Parathyroid adenoma (tissue), 2 donors: Measurements from ENCODE around the gene RNF114.

ENCODE experiments used
- H2AFZ ChIP-seq: fragments of 300-600 bp; sonication (generic); one replicate; pipeline ENCODE4 v1.7.0; 2017; ENCODE audit warnings: antibody characterized with exemption, mild to moderate bottlenecking
- H3K27ac ChIP-seq: fragments of 300-600 bp; sonication (generic); one replicate; pipeline ENCODE4 v1.7.0; 2017
- H3K27me3 ChIP-seq: fragments of 300-600 bp; sonication (generic); one replicate; pipeline ENCODE4 v1.7.0; 2017; ENCODE audit warnings: low read length; ENCODE audit not compliant: control insufficient read depth, insufficient read depth
- H3K36me3 ChIP-seq: fragments of 300-600 bp; sonication (generic); one replicate; pipeline ENCODE4 v1.7.0; 2017; ENCODE audit warnings: low read length; ENCODE audit not compliant: control insufficient read depth, insufficient read depth
- H3K4me1 ChIP-seq: fragments of 300-600 bp; sonication (generic); one replicate; pipeline ENCODE4 v1.7.0; 2017; ENCODE audit warnings: control low read depth
- H3K4me2 ChIP-seq: fragments of 300-600 bp; sonication (generic); one replicate; pipeline ENCODE4 v1.7.0; 2017; ENCODE audit warnings: low read length
- H3K4me3 ChIP-seq: fragments of 300-600 bp; sonication (generic); one replicate; pipeline ENCODE4 v1.7.0; 2017; ENCODE audit warnings: low read depth, low read length
- H3K79me2 ChIP-seq: fragments of 300-600 bp; sonication (generic); one replicate; pipeline ENCODE4 v1.7.0; 2017; ENCODE audit warnings: control low read depth
- H3K9ac ChIP-seq: fragments of 300-600 bp; sonication (generic); one replicate; pipeline ENCODE4 v1.7.0; 2017; ENCODE audit warnings: mild to moderate bottlenecking
- H3K9me3 ChIP-seq: fragments of 300-600 bp; sonication (generic); one replicate; pipeline ENCODE4 v1.7.0; 2017; ENCODE audit warnings: low read length; ENCODE audit not compliant: control insufficient read depth
- CTCF ChIP-seq: fragments of 300-600 bp; sonication (generic); IDR thresholded peaks from one replicate; pipeline ENCODE4 v1.7.0; 2017; ENCODE audit warnings: antibody characterized with exemption, mild to moderate bottlenecking
- donor health status: primary hyperparathyroidism.

The RNF114 gene

GRCh38 chr20:49984426-49985153 lies 48.4 kb downstream of the RNF114 start:
- Histone ChIP-seq H3K4me1 (peaks cover 6% of the 10 kb centered on the region), H3K36me3 (no peaks in the 10 kb centered on the region), H2AFZ (no peak overlapping the region), H3K4me2 (peak overlapping the region; percentile 23), H3K9me3 (no peaks in the 10 kb centered on the region), H3K9ac (no peak overlapping the region), H3K27me3 (no peaks in the 10 kb centered on the region), H3K27ac (no peak overlapping the region), H3K79me2 (no peaks in the 10 kb centered on the region), H3K4me3 (peak overlapping the region; percentile 18)
- no peak for TF ChIP-seq CTCF

GRCh38 chr20:49985157-49985556 lies 49.0 kb downstream of the RNF114 start:
- H2AFZ ChIP-seq = no peak overlapping the region
- H3K9ac ChIP-seq = no peak overlapping the region
- no peak for TF ChIP-seq CTCF
- no peak overlapping the region for H3K4me2 ChIP-seq
- no peak overlapping the region for H3K27ac ChIP-seq
- no peaks in the 10 kb centered on the region for H3K36me3 ChIP-seq
- no peaks in the 10 kb centered on the region for H3K9me3 ChIP-seq
- H3K4me1 ChIP-seq = peaks cover 6% of the 10 kb centered on the region
- no peak overlapping the region for H3K4me3 ChIP-seq
- H3K79me2 ChIP-seq = no peaks in the 10 kb centered on the region
- H3K27me3 ChIP-seq = no peaks in the 10 kb centered on the region

- H3K27me3 ChIP-seq = no peaks in the 10 kb centered on the region
- H3K36me3 ChIP-seq = no peaks in the 10 kb centered on the region
- no peak overlapping the region for H3K27ac ChIP-seq
- no peaks in the 10 kb centered on the region for H3K9me3 ChIP-seq
- H3K9ac ChIP-seq = no peak overlapping the region
- TF ChIP-seq CTCF = no peak
- H3K4me3 ChIP-seq = no peak overlapping the region
- no peaks in the 10 kb centered on the region for H3K79me2 ChIP-seq
- no peak overlapping the region for H2AFZ ChIP-seq
- peaks cover 6% of the 10 kb centered on the region for H3K4me1 ChIP-seq
- no peak overlapping the region for H3K4me2 ChIP-seq
Measured at GRCh38 chr20:49985617-49986016, 49.4 kb downstream of the RNF114 start.

- Histone ChIP-seq H3K4me1 (peaks cover 6% of the 10 kb centered on the region), H3K27ac (no peak overlapping the region), H3K9me3 (no peaks in the 10 kb centered on the region), H3K27me3 (no peaks in the 10 kb centered on the region), H3K4me2 (no peak overlapping the region), H3K79me2 (no peaks in the 10 kb centered on the region), H2AFZ (no peak overlapping the region), H3K9ac (no peak overlapping the region), H3K36me3 (no peaks in the 10 kb centered on the region), H3K4me3 (no peak overlapping the region)
- TF ChIP-seq CTCF = no peak
Measured at GRCh38 chr20:49986049-49986448, 49.9 kb downstream of the RNF114 start.
